Measurements from ENCODE around the gene LDLRAD4.

Gene LDLRAD4

DNA sequence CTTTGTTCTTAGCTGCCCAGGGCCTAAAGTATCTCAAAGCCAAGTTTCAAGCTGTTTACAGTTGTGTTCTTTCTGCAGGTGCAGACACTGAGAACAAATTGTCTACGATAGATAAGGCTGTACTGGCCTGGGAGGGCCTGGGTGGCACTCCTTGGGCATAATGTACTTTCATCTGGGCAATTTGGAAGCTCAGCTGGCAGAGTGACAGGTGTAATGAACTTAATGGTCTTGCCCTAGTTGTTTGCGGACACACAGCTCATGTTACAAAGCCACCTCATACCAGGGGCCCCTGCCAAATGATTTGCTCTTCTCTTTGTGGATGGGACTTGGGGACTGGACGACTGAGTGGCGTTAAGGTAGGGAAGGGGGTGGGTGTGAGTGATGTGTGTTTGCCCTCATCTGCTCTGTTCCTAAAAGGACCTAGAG lies 4.3 kb downstream of the LDLRAD4 start:
- H3K4me1 ChIP-seq, result peaks cover 6 to 54% (median 44%) of the 10 kb centered on the region in 4 donors
- no peaks in the 10 kb centered on the region for H3K27me3 ChIP-seq
- H3K4me3 ChIP-seq, result peak overlapping the region; percentile 9 to 22
- H3K36me3 ChIP-seq, result no peaks in the 10 kb centered on the region
- no peaks in the 10 kb centered on the region for H3K9me3 ChIP-seq
- intact Hi-C loops (cut with DNase I; ENCODE audit: low total_unique reads), result loop anchor here (5.0 kb wide), 2 partner anchors 214 to 504 kb away; partner anchors contain the start of genes FAM210A and RNMT
- TF ChIP-seq, protein P1, sequence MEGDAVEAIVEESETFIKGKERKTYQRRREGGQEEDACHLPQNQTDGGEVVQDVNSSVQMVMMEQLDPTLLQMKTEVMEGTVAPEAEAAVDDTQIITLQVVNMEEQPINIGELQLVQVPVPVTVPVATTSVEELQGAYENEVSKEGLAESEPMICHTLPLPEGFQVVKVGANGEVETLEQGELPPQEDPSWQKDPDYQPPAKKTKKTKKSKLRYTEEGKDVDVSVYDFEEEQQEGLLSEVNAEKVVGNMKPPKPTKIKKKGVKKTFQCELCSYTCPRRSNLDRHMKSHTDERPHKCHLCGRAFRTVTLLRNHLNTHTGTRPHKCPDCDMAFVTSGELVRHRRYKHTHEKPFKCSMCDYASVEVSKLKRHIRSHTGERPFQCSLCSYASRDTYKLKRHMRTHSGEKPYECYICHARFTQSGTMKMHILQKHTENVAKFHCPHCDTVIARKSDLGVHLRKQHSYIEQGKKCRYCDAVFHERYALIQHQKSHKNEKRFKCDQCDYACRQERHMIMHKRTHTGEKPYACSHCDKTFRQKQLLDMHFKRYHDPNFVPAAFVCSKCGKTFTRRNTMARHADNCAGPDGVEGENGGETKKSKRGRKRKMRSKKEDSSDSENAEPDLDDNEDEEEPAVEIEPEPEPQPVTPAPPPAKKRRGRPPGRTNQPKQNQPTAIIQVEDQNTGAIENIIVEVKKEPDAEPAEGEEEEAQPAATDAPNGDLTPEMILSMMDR (IDR thresholded peaks at IDR 0.05), result no peak
- DNase-seq, result peak in 1 of 2 donors; percentile 60
- peak overlapping the region; percentile 89 for H3K27ac ChIP-seq

DNA sequence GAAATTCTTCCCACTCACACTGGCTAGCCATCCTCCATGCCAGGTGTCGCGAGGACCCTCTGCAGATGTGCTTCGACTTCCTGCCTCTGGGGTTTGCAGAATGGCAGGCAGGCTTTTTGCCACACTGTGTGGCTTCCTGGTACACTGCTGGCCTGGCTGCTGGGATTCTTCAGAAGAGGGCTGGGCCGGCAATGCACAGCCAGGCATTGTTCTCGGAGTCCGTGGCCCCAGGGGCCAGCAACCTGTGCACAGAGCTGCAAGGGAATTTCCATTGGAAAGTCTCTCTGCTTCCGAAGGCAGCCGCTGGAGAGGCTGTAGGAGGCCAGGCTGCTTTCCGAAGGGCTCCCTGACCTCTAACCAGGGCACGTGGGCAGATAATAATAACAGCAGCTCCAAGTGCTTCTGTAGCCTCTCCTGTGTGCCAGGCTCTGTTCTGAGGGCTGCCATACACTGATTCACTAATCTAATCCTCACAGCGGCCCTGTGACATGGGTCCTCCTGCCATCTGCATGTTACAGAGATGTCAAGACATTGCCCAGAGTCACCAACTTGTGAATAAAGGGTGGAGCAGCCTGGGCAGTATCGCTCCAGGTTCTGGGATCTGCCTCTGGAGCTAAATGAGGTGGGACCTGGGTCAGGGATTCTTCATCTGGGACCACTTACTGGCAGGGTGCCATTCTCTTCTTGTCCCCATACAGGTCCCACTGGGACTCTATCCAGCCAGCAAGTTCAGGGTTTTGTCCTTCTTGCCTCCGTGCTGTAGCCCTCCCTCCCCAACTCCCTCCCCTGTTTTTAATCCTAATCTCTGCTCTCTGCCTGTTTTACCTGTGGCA lies 5.0 kb downstream of the LDLRAD4 start:
- intact Hi-C loops (cut with DNase I; ENCODE audit: low total_unique reads), result loop anchor here (5.0 kb wide), 2 partner anchors 214 to 504 kb away; partner anchors contain the start of genes FAM210A and RNMT
- H3K4me1 ChIP-seq, result peaks cover 6 to 54% (median 44%) of the 10 kb centered on the region in 4 donors
- H3K4me3 ChIP-seq, result no peak overlapping the region
- peak in 1 of 2 donors; percentile 72 for DNase-seq
- no peaks in the 10 kb centered on the region for H3K9me3 ChIP-seq
- TF ChIP-seq, protein P1 (IDR thresholded peaks at IDR 0.05), result no peak
- H3K27me3 ChIP-seq, result no peaks in the 10 kb centered on the region
- H3K36me3 ChIP-seq, result no peaks in the 10 kb centered on the region
- peak overlapping the region; percentile 89 for H3K27ac ChIP-seq

DNA sequence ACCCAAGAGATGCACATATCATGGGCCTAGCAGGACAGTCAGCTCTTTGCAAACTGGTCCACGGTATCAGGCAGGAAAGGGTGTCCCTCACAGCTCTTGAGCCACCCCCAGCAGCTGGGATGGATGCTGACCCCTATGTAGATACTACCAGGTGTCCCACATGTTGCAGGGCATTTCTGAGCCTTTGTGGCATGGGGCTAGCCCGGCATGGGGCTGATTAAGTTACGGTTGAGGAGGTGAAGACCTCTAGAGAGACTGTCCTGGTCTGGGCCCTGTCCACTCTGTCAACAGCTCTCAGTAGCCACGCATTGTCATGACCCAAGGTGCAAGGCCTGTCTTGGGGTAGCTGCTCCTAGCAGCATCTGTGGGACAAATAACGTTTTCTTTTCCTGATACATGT lies 6.7 kb downstream of the LDLRAD4 start:
- TF ChIP-seq, protein P1 (IDR thresholded peaks at IDR 0.05), result no peak
- H3K9me3 ChIP-seq, result no peaks in the 10 kb centered on the region
- peak in 1 of 2 donors; percentile 23 for DNase-seq
- peaks cover 6 to 40% (median 37%) of the 10 kb centered on the region in 4 donors for H3K4me1 ChIP-seq
- no peaks in the 10 kb centered on the region for H3K36me3 ChIP-seq
- H3K4me3 ChIP-seq, result no peak overlapping the region
- H3K27me3 ChIP-seq, result no peaks in the 10 kb centered on the region
- H3K27ac ChIP-seq, result no peak overlapping the region
- intact Hi-C loops (cut with DNase I; ENCODE audit: low total_unique reads), result no loop called here

DNA sequence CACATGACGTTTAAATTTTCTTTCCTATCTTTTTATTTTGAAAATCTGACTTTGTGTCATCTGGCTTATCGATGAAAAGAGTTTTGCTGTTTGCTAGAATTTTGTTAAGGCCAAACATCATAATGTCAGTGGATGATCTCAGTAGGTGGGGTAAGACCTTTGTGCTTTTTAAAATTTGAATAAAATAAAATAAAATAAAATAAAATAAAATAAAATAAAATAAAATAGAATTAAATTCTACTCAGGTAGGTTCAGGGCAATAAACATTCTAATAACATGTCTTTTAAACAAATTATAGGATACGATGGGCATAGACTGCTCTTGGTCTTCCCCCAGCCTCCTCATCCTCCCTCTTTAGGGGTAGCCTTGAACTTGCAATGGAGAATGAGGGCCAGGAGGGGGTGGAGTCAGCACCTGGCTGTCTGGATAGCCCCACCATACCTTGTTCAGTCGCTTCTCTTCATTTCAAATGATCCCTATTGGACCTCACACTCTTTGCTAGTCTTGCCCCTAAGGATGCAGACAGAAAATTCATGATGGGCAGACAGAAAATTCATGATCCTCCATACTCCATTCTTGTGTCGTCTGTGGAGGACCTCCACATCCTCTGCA lies 8.1 kb downstream of the LDLRAD4 start:
- no peaks in the 10 kb centered on the region for H3K9me3 ChIP-seq
- H3K36me3 ChIP-seq, result no peaks in the 10 kb centered on the region
- H3K4me3 ChIP-seq, result no peak overlapping the region
- no peak overlapping the region for H3K27ac ChIP-seq
- intact Hi-C loops (cut with DNase I; ENCODE audit: low total_unique reads), result no loop called here
- no peaks in the 10 kb centered on the region for H3K27me3 ChIP-seq
- TF ChIP-seq, protein P1 (IDR thresholded peaks at IDR 0.05), result no peak
- H3K4me1 ChIP-seq, result peaks cover 0 to 26% (median 23%) of the 10 kb centered on the region in 4 donors
- peak in 1 of 2 donors; percentile 35 for DNase-seq

DNA sequence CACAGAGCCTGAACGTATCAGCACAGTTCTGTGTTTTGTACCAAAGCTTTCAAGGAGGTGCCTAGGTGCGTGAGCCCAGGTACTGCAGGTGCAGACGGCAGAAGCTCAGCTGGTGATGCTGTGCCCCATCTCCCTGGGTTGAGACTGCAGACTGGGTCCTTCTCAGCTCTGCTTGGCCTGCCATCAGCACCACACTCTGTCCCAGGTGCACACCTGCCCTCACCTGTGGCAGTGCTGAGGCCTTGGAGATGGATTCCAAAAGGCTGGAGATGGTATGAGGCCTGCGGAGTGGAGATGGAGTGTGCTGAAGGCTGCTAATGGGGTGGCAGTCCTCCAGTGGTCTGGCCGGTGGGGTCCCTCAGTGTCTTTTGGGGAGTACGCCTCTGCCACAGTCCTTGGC lies 9.3 kb downstream of the LDLRAD4 start:
- DNase-seq, result peak in 1 of 2 donors; percentile 37
- TF ChIP-seq, protein P1 (IDR thresholded peaks at IDR 0.05), result no peak
- no peaks in the 10 kb centered on the region for H3K9me3 ChIP-seq
- no peak overlapping the region for H3K27ac ChIP-seq
- no peak overlapping the region for H3K4me3 ChIP-seq
- no peaks in the 10 kb centered on the region for H3K36me3 ChIP-seq
- H3K4me1 ChIP-seq, result peaks cover 0 to 25% (median 17%) of the 10 kb centered on the region in 4 donors
- intact Hi-C loops (cut with DNase I; ENCODE audit: low total_unique reads), result no loop called here
- H3K27me3 ChIP-seq, result no peaks in the 10 kb centered on the region

Data from tibial artery (tissue), 4 donors.